Glutamatergic neuron (in vitro differentiated cells): ENCODE data around the gene LITAF. TPM values are rescaled to one million over a fixed set of nuclear protein-coding genes. Genes with fewer than 3 reads are reported as not detected.

Experiments
- DNase-seq: peaks from one replicate; pipeline ENCODE4 v3.0.0; 2022
- H3K27ac Mint-ChIP-seq: one replicate; pipeline ENCODE4 v1.8.0; 2020; ENCODE audit warnings: mild to moderate bottlenecking, mixed read lengths, inconsistent platforms; ENCODE audit not compliant: unreplicated experiment
- H3K27me3 Mint-ChIP-seq: one replicate; pipeline ENCODE4 v1.8.0; 2020; ENCODE audit warnings: mild to moderate bottlenecking, moderate library complexity, mixed read lengths, inconsistent platforms; ENCODE audit not compliant: unreplicated experiment
- H3K36me3 Mint-ChIP-seq: one replicate; pipeline ENCODE4 v1.8.0; 2020; ENCODE audit warnings: mild to moderate bottlenecking, mixed read lengths, inconsistent platforms; ENCODE audit not compliant: unreplicated experiment
- H3K4me1 Mint-ChIP-seq: one replicate; pipeline ENCODE4 v1.8.0; 2020; ENCODE audit warnings: mild to moderate bottlenecking, low read depth, mixed read lengths, inconsistent platforms; ENCODE audit not compliant: unreplicated experiment
- H3K4me3 Mint-ChIP-seq: one replicate; pipeline ENCODE4 v1.8.0; 2020; ENCODE audit warnings: mild to moderate bottlenecking, mixed read lengths, inconsistent platforms; ENCODE audit not compliant: unreplicated experiment
- H3K9me3 Mint-ChIP-seq: one replicate; pipeline ENCODE4 v1.8.0; 2020; ENCODE audit warnings: mild to moderate bottlenecking, moderate library complexity, mixed read lengths, inconsistent platforms; ENCODE audit not compliant: unreplicated experiment
- CTCF ChIP-seq: fragments of 200-600 bp; sonication (generic); IDR thresholded peaks from one replicate; pipeline ENCODE4 v1.5.0; 2021; ENCODE audit not compliant: partially characterized antibody, unreplicated experiment
- total RNA-seq: library from RNA; stranded (reverse); fragmentation: NEBNext Ultra II Directional; extraction: Animal tissue kit (Norgen Biotek cat#: 25700); gene quantifications from one replicate; pipeline ENCODE4 v1.2.1, GENCODE V29; 2021; ENCODE audit not compliant: unreplicated experiment

Gene LITAF
- total RNA-seq, 1 donor from 2014 or later: 29.2 TPM

DNA sequence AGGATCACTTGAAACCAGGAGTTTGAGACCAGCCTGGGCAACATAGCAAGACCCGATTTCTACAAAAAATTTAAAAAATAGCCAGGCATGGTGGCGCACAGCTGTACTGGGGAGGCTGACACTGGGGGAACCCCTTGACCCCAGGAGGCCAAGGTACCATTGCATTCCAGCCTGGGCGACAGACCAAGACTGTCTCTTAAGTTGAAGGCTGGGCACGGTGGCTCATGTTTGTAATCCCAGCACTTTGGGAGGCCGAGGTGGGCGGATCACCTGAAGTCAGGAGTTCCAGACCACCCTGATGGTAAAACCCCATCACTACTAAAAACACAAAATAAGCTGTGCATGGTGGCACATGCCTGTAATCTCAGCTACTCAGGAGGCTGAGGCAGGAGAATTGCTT, 74.9 kb downstream of the LITAF start:
- Mint-ChIP-seq H3K9me3 (no peaks in the 10 kb centered on the region), H3K36me3 (peaks cover 6% of the 10 kb centered on the region), H3K27ac (no peak overlapping the region), H3K4me1 (no peaks in the 10 kb centered on the region), H3K27me3 (peaks cover 4% of the 10 kb centered on the region), H3K4me3 (no peak overlapping the region)
- DNase-seq: no peak
- TF ChIP-seq CTCF: no peak

DNA sequence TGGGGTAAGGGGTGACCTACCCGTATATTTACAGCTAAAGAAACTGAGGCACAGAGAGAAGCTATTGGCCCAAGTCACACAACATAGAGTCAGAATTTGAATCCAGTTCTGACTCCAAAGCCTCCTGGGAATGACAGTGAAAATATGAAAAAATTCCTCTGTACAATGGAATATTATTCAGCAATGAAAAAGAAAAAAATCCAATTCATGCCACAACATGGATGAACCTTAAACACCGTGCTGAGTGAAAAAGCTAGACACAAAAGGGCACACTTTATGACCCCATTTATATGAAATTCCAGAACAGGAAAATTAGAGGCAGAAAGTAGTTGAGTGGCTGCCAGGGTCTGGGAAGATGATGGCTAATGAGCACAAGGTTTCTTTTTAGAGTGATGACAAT, 75.4 kb downstream of the LITAF start:
- no peak overlapping the region for H3K4me3 Mint-ChIP-seq
- no peak for TF ChIP-seq CTCF
- no peaks in the 10 kb centered on the region for H3K4me1 Mint-ChIP-seq
- H3K9me3 Mint-ChIP-seq: no peaks in the 10 kb centered on the region
- H3K27ac Mint-ChIP-seq: no peak overlapping the region
- DNase-seq: no peak
- peaks cover 6% of the 10 kb centered on the region for H3K36me3 Mint-ChIP-seq
- H3K27me3 Mint-ChIP-seq: peaks cover 4% of the 10 kb centered on the region

DNA sequence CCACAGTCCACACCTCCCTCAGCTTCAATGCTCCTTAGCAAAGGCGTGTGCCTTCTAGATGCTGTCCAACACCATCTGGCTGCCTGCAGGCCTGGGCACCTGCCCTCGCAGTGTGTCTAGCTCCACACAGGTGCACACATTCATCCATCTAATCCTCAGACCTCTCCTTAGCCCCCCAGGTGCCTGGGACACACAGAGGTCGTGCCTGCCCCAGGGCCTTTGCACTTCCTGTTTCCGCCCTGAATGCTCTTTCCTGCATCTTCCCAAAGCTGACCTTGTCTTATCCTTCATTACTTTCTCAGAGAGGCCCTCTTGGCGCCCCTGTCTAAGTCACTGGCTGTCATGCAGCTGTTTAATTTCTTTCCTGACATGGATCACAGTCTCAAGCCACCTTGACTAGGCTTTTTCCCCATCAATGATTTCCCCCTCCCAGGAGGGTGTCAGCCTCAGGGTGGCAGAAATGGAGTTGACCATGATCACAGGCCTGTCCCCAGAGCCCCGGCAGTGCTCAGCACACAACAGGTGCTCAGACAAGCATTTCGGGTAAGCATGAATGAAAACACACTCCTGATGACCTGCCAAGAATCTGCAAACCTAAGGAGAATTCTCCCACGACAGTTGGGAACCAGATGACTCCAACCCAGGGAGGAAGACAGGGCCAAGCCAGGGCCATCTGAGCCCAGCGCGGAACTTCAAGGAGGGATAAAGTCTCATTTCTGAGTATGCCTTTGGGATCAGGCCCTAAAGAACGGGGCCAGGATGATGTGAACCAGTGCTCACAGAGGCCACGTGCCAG, 76.3 kb downstream of the LITAF start:
- H3K4me3 Mint-ChIP-seq: no peak overlapping the region
- H3K36me3 Mint-ChIP-seq: peaks cover 6% of the 10 kb centered on the region
- no peak overlapping the region for H3K27ac Mint-ChIP-seq
- H3K4me1 Mint-ChIP-seq: no peaks in the 10 kb centered on the region
- no peak for TF ChIP-seq CTCF
- H3K9me3 Mint-ChIP-seq: no peaks in the 10 kb centered on the region
- DNase-seq: no peak
- H3K27me3 Mint-ChIP-seq: peaks cover 4% of the 10 kb centered on the region

DNA sequence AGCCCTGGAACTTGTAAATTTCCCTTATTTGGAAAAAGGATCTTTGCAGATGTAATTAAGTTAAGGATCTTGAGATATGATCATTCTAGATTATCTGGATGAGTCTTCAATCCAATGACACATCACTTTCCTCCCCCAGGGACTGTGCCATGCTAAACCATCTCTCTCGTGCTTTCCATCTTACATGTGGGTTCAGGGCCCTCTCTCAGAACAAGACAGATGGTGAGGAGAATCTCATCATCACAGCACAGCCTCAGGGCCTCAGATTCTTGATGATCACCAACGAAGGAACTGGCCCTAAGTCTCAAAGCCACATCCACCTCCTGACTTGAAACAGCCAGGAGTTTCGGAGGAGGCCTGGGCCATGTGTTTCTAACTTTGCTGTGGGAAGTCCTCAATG, 78.7 kb downstream of the LITAF start:
- Mint-ChIP-seq H3K4me3 (no peak overlapping the region), H3K36me3 (peaks cover 6% of the 10 kb centered on the region), H3K4me1 (no peaks in the 10 kb centered on the region), H3K9me3 (no peaks in the 10 kb centered on the region), H3K27me3 (peaks cover 4% of the 10 kb centered on the region), H3K27ac (no peak overlapping the region)
- DNase-seq: no peak
- TF ChIP-seq CTCF: no peak

DNA sequence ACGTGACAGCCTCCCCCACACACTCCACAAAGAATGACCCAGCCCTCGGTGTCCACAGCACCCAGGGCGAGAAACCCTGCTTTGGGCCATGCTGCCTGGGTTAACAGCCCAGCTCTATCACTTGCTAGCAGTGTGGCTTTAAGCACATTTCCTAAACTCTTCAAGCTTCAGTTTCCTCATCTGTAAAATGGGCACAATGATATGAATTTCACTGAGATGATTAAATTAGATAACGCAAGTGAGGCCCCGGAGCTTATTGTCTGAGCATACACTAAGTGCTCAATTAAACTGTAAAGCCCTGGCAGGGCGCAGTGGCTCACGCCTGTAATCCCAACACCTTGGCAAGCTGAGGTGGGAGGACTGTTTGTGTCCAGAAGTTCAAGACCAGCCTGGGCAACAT, 79.4 kb downstream of the LITAF start:
- DNase-seq: no peak
- Mint-ChIP-seq H3K9me3 (no peaks in the 10 kb centered on the region), H3K4me1 (no peaks in the 10 kb centered on the region), H3K27ac (no peak overlapping the region), H3K27me3 (peaks cover 4% of the 10 kb centered on the region), H3K4me3 (no peak overlapping the region), H3K36me3 (peaks cover 6% of the 10 kb centered on the region)
- no peak for TF ChIP-seq CTCF
